Measurements from ENCODE around the gene PNKP. TPM values are rescaled to one million over a fixed set of nuclear protein-coding genes. Genes with fewer than 3 reads are reported as not detected.

The PNKP gene
- 56.3 TPM for polyA plus RNA-seq

DNA sequence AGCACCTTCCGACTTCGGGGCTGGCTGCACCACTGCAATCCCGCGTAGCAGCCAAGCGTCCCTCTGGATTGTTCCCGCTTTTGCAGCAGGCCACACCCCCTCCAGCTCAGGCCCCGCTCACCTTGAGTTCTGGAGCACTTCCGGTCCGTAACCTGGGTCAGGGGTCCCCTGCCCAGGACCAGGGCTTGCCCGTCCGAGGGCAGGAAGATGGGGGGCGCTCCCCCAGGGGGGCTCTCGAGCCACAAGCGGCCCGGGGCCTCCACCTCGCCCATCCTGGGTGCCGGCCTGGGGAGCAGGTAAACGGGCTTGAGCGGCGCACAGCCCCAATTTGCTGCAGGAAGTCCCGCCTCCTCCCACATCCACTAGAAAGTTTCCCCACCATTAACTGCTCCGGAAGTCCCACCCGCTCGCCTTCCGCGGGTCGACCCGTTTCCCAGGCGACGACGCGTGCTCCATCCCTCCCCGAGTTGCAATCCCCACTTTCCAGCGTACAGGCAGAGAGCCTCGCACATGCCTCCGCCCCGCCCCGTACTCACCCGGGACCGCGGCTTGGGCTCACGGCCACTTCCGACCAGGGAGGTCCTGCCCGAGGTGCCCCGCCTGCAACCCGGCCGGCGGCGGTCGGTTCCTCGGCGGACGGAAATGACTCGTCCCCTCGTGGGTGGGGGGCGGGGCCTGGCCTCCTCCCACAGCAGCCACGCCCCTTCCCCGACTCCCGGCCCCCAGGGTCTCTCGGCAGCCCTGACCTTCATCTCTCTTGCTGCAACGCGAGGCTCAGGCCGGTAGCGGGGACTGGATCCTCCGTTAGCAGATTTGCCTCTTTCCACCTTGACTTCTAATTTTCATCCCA lies at the start of gene PNKP:
Gene PNKP, minus strand, starts transcription at position 644 of the 850 bp plus-strand sequence. Its CDS starts 372 bp downstream, at position 272.
- Mint-ChIP-seq H3K27ac (peak within 1 kb of the TSS in 2 of 3 donors; percentile 92 to 94), H3K4me1 (peaks cover 11 to 37% (median 16%) of the 10 kb centered on the region in 3 donors), H3K4me3 (peak within 1 kb of the TSS in 2 of 4 donors; percentile 97 to 100), H3K9me3 (no peaks in the 10 kb centered on the region), H3K27me3 (no peaks in the 10 kb centered on the region), H3K36me3 (peaks cover 5% of the 10 kb centered on the region)

DNA sequence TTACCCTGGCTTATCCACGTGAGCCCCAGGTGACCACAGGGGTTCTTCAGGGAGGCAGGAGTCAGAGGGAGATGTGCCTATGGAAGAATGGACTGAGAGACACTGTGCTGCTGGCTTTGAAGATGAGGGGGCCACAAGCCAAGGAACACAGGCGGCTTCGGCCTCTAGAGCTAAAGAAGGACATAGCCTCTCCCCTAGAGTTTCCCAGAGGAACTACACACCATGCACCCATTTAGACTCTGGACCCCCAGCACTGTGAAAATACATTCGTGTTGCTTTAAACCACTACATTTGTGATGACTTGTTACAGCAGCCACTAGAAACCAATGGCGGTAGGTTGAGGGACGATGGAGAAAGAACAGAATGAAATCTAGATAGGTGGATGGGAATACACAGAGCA lies 47.9 kb upstream of the PNKP start:
- Mint-ChIP-seq H3K4me1 (peaks cover 37 to 50% (median 47%) of the 10 kb centered on the region in 3 donors), H3K4me3 (no peak overlapping the region), H3K9me3 (no peaks in the 10 kb centered on the region), H3K36me3 (peaks cover 7% of the 10 kb centered on the region), H3K27ac (peak overlapping the region in 2 of 3 donors; percentile 3 to 81), H3K27me3 (no peaks in the 10 kb centered on the region)

DNA sequence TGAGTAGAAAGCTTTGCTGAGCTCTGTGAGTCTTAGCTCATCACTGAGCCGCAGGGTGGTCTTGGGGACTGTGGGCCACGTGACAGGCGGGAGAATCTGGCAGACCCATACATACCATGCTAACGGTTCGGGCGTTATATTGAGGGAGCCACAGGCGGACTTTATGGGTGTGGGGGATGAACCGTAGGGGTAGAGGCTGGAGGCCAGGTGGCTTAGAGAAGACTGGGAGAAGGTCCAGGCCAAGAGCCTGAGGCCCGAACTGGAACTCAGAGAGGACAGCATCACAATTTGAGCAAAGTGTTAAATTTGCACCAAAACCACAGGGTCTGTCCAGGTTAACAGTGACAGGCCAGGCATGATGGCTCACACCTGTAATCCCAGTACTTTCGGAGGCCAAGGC lies 46.3 kb upstream of the PNKP start:
- H3K4me1 Mint-ChIP-seq = peaks cover 37 to 50% (median 48%) of the 10 kb centered on the region in 3 donors
- peak overlapping the region in 2 of 4 donors; percentile 44 to 87 for H3K4me3 Mint-ChIP-seq
- H3K36me3 Mint-ChIP-seq = peaks cover 6% of the 10 kb centered on the region
- no peaks in the 10 kb centered on the region for H3K9me3 Mint-ChIP-seq
- H3K27ac Mint-ChIP-seq = peak overlapping the region in 2 of 3 donors; percentile 33 to 88
- no peaks in the 10 kb centered on the region for H3K27me3 Mint-ChIP-seq

DNA sequence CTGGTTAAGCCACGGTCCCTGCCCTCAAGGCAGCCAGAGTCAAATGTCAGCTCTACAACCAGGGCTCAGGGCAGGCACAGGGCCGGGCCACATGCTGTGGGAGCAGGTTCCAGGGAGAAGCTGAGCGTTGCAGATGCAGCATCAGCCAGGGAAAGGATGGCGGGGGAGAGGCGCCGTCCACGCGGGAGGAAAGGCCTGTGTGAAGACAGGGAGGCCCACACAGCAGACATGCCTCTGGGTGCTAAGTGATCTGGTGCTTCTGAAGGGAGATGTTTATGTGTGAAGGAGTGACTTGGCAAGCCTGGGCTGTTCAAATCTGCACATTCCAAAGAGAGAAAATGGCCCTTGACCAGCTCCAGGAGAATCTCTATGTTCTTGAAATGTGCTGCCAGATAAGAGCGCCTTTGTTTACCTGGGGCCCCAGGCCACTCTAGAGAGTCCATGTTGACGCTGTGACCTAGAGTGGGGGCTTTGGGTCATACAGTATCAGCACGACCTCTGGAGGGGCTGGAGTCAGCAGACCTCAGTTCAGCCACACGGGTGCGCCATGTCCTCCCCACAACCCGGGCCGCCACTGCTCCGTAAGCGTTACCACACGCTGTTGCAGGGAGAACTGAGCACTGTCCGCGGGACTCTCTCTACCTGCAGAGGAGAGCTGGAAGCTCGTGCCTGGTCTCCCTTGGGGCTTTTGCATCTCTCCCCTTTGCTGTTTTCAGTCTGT lies 45.7 kb upstream of the PNKP start:
- no peaks in the 10 kb centered on the region for H3K9me3 Mint-ChIP-seq
- H3K36me3 Mint-ChIP-seq = peaks cover 6% of the 10 kb centered on the region
- H3K4me3 Mint-ChIP-seq = peak overlapping the region in 1 of 4 donors; percentile 78
- H3K4me1 Mint-ChIP-seq = peaks cover 38 to 51% (median 49%) of the 10 kb centered on the region in 3 donors
- no peaks in the 10 kb centered on the region for H3K27me3 Mint-ChIP-seq
- H3K27ac Mint-ChIP-seq = peak overlapping the region; percentile 33 to 88 (median 88)

DNA sequence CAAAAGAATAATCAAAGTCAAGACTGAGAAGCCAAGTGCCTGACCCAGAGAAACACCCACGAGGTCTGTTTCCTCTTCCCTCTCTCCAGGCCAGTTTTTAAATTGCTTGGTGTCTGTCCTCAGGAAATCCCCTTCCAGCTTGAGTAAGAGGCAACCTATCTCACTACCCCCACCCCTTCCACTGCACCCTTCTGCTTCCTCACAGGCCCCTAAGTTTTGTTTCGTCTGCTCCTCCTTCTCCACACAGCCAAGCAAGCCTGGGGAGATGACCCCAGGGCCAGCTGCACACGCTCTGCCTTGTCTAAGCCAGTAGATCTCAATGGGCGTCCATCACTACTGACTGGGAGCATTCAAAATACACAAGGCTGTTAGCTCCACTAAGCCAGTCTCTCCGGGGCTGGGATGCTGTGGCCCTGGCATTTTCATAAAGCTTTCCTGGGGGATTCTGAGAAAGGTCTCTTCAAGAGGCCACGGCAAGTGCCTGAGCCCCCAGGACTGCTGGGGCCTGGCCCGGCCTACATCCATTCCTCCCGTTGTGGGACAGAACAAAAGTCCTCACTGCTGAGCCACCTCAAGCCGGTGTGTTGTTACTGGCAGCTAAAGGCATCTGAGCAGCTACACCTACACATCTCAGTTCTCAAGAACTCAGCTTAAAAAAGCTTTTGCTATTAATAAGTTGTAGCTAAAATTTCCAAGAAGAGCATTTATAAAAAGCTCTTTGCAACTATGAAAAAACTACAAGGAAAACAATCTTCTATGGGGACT lies 44.2 kb upstream of the PNKP start:
- Mint-ChIP-seq H3K27ac (peak overlapping the region; percentile 85 to 96 (median 94)), H3K27me3 (peaks cover under 1% of the 10 kb centered on the region), H3K36me3 (peaks cover 6% of the 10 kb centered on the region), H3K4me1 (peaks cover 39 to 52% (median 49%) of the 10 kb centered on the region in 3 donors), H3K9me3 (peaks cover 0 to 1% (median 1%) of the 10 kb centered on the region in 3 donors), H3K4me3 (peak overlapping the region in 3 of 4 donors; percentile 6 to 87 (median 34))

DNA sequence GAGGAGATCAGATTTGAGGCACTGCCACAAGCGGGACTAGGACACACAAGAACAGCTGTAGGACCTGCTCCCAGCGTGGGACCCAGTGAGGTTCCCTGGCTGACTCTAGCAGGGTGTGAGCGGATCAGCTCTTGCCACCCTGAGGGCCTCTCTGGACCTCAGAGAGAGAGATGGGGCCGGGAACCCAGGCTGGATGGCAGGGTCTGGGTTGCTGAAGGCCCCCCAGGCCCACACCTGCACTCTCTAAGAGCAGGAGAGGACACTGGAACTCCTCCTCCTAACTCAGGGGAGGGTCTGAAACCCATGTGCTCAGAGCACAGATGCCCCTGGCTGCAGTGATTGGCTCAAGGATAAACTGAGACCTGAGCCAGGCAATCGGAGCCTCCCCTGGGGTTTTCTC lies 42.8 kb upstream of the PNKP start:
- Mint-ChIP-seq H3K4me3 (no peak overlapping the region), H3K4me1 (peaks cover 36 to 58% (median 55%) of the 10 kb centered on the region in 3 donors), H3K9me3 (peaks cover 0 to 5% (median 5%) of the 10 kb centered on the region in 3 donors), H3K27me3 (peaks cover 1% of the 10 kb centered on the region), H3K36me3 (peaks cover 2% of the 10 kb centered on the region), H3K27ac (no peak overlapping the region)

DNA sequence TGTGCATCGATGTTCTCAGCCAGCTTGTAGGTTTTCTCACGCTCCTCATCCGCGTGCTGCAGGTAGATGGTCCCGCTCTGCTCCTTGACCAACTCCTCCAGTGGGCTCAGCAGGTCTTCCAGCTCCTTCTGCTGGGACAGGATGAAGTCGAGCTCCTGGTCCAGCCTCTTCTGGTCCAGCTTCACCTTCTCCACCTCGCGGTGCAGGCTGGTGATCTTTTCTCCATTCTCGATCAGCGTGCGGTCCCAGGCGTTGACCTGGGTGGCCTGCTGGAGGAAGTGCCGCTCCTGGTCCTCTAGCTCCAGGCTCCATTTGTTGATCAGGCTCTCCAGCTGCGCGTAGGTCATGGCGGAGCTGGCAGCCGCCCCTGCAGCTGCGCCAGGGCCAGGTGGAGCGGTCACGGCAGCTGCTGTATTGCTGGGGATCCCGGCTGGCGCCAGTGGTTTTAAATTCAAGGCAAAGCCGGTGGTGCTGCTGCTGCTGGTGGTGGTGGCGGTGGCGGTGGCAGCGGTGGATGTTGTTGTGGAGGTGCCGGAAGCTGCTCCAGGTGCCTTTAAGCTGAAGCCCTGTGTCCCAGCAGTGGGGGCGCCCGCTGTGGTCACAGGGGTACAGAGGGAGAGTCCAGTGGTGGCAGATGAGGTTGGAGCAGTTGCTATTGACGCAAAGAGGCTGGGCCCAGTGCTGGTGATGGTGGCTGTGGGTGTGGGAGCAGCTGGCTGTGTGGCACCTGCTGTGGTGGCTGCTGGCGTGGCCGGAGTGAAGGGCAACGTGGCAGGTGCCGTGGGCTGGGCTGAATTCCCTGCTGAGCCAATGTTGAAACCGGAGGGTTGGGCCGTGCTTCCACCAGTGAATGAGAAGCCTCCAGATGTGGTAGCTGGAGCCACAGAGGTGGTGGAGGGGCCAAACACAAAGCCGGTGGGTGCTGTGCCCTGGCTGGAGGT lies 41.4 kb upstream of the PNKP start:
- peaks cover 1% of the 10 kb centered on the region for H3K27me3 Mint-ChIP-seq
- H3K36me3 Mint-ChIP-seq = peaks cover 2% of the 10 kb centered on the region
- H3K9me3 Mint-ChIP-seq = peaks cover 0 to 5% (median 5%) of the 10 kb centered on the region in 3 donors
- H3K4me3 Mint-ChIP-seq = peak overlapping the region in 3 of 4 donors; percentile 60 to 86 (median 75)
- H3K4me1 Mint-ChIP-seq = peaks cover 34 to 63% (median 60%) of the 10 kb centered on the region in 3 donors
- peak overlapping the region; percentile 93 to 96 (median 96) for H3K27ac Mint-ChIP-seq

DNA sequence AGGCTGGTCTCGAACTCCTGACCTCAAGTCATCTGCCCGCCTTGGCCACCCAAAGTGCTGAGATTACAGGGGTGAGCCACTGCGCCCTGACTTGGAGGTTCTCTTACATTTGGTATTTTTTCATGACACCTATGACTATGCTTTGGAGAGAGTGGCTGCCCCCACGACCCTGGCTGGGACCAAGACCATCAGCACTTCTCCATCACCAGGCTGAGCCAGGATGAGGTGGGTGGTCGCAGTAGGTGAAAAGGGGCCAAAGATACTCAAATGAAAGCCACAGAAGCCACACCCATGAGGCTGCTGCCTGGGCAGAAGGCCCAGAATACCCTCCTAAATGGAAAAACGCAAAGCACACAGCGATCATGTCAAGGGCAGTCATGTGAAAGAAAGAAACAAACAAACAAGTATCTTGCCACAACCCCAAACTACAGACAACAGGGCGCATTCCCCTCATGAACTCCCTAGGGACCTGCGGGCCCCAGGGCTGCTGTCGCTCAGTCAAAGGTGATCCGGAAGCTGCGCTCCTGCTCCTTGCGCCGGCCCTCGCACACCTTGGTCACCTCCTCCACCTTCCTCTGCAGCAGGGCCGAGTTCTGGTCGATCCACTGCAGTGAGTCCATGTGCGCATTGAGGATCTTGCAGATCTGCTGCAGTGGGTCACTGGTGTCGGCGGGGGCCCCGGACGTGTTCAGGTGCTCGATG lies 40.5 kb upstream of the PNKP start:
- Mint-ChIP-seq H3K27me3 (peaks cover 1% of the 10 kb centered on the region), H3K27ac (peak overlapping the region; percentile 93 to 96 (median 96)), H3K36me3 (no peaks in the 10 kb centered on the region), H3K9me3 (peaks cover 0 to 5% (median 5%) of the 10 kb centered on the region in 3 donors), H3K4me1 (peaks cover 28 to 61% (median 57%) of the 10 kb centered on the region in 3 donors), H3K4me3 (peak overlapping the region; percentile 53 to 86 (median 84))

DNA sequence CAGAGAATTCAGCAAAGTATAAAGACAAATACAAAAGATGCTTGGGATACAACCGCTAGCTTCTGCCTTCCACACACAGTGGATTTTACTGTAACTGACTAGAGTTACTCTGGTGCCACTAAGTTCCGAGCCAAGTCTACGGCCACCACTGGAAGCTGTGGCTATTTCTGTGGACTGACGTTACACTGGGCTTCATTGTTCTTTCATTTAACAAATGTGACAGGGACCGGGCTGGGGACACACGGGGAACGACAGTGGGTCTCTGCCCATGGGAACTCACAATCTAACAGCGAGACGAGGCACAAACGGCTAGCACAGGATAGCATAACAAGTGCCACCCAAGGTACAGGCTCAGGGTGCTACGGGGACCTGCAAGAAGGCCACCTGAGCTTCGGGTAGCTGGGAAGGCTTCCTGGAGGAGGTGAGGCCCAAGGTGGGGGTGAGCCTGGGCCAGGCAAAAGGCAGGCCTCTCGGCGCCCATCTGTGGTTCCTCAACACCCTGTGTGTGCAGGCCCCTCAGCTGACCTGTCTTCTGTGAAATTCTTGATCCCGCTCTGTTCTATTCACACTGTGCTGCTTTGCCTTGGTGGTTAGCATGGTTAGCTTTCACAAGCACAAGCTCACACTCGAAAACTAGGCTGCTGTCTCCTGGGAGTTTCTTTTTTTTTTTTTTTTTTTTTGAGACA lies 39.6 kb upstream of the PNKP start:
- Mint-ChIP-seq H3K4me3 (peak overlapping the region; percentile 51 to 93 (median 68)), H3K4me1 (peaks cover 28 to 60% (median 54%) of the 10 kb centered on the region in 3 donors), H3K36me3 (no peaks in the 10 kb centered on the region), H3K9me3 (peaks cover 0 to 5% (median 5%) of the 10 kb centered on the region in 3 donors), H3K27ac (peak overlapping the region; percentile 84 to 96 (median 93)), H3K27me3 (peaks cover 1% of the 10 kb centered on the region)

DNA sequence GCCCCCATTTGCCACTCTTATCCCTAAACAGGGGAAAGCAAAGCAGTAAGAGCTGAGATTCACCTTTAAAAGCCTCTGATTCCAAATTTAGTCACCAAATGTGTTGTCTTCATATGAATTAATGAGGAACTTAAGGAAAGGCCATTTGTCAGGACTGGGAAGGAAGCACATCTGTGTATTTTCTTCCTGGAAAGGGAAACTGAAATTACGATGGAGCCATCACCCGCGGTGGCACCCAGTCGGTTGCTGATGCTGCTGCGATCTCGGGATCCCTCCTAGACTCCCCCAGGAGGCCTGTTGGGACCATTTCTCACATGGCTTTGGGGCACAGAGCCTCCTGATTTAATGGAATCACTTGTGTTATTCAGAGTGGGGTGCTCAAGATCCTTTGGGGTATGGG lies 36.8 kb upstream of the PNKP start:
- Mint-ChIP-seq H3K9me3 (peaks cover 0 to 5% (median 5%) of the 10 kb centered on the region in 3 donors), H3K4me1 (peaks cover 16 to 43% (median 34%) of the 10 kb centered on the region in 3 donors), H3K36me3 (no peaks in the 10 kb centered on the region), H3K4me3 (peak overlapping the region in 1 of 4 donors; percentile 91), H3K27ac (peak overlapping the region in 2 of 3 donors; percentile 25 to 81), H3K27me3 (peaks cover 1% of the 10 kb centered on the region)

DNA sequence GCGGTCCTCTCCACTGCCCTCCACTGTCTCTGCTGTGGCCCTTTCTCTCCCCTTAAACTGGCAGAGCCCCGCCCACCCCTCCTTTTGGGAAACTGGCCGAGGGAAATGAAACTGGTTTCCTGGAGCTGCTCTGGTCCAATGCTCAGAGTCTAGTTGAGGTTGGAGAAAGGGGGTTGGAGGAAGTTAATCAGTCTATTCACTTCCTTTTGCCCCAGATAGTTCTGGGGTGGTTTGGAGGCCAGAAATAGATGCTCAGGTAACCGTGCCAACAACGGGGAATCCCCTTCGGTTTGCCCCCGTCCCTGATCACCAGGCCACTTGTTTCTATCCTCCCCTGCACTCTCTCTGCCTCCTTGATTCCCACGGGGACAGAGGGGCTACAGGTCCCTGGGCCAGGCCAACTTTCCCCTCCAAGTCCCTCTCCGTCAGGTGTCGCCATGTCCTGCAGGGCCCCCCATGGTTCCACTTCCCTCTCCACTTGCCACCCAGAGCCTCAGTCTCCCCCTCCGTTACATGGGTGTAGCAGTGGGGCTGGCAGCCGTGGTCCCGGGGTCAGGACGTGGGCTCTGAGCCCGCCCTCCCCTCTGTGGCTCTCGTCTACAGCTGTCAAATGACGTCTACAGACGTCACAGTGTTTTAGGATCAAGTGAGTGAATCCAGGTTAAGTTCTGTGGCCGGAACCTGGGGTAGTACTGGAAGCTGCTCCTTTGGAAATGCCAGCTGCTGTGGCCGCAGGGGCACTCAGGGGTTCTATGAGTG lies 29.7 kb upstream of the PNKP start, which contains the start of gene IL4I1:
Gene IL4I1, minus strand, starts transcription at position 25 of the 759 bp plus-strand sequence. CDS start 727 bp downstream, outside the sequence.
- Mint-ChIP-seq H3K4me1 (peaks cover 15 to 22% (median 19%) of the 10 kb centered on the region in 3 donors), H3K36me3 (no peaks in the 10 kb centered on the region), H3K27ac (peak within 1 kb of the TSS; percentile 89 to 99 (median 93)), H3K4me3 (peak within 1 kb of the TSS; percentile 77 to 90 (median 82)), H3K9me3 (no peaks in the 10 kb centered on the region), H3K27me3 (peaks cover 4% of the 10 kb centered on the region)
